ENCODE data around the gene HS6ST1.

- TF ChIP-seq CTCF (conservative IDR thresholded peaks at IDR 0.05; ENCODE audit: low read depth, low read length) (no peak), EZH2phosphoT487 (IDR thresholded peaks at IDR 0.05; ENCODE audit: borderline replicate concordance, low read length) (no peak), EZH2 (IDR thresholded peaks at IDR 0.05; ENCODE audit: low read length, unreplicated experiment) (no peak)
Observed at GRCh38 chr2:128301021-128301420, 17.6 kb downstream of the HS6ST1 start.

Measured in PC-3 (cell line).